ENCODE results near the gene DPT.
"Not testable (repeated sequence)": the region's sequence is repeated elsewhere in the genome, so short reads cannot be mapped to it uniquely, and the experiment has no call there.

Gene DPT

DNA sequence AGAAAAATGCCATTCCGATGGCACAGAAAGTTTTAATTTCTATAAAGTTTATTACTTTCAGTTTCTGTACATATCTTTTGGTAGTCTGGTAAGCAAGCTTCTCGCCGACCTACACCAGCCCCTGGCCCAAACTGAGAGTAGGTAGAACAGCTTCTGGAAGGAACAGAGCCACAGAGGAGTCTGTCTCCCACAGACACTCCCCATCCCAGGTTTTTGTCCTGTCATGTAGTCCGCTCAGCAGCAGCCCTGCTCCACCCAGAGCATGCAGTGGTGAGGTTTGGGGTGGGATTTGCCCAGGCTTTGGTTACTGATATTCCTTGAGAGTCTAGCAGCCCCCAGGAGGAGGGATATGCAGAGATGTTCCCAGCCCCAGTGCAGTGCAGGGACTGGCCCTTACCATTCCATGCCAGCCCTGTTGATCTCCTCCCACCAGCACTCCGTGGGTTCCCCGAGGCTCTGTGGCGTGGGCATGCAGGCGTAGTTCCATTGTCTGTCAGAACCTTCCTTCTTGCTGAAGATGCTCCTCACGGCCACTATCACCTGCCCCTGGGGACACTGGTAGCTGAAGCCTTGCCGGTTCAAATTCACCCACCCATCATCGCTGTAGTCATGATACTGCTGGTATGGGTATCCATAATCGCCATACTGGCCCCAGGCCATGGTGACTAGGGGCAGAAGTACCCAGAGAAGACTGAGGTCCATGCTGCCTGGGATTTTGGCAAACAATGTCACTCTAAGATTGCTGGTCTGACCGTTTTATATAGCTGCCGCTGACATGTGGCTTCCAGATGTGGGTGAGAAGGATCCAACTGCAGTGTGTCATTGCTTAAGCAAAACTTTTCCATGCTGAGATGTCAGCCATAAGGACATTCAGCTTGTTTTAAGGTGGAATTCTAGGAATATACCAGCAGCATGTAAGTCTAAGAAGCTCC, at the start of gene DPT:
TSS of gene DPT (minus strand) at position 734 of the 932 bp plus-strand sequence. CDS start at position 702, 32 bp downstream.
- DNase-seq, result no peak

DNA sequence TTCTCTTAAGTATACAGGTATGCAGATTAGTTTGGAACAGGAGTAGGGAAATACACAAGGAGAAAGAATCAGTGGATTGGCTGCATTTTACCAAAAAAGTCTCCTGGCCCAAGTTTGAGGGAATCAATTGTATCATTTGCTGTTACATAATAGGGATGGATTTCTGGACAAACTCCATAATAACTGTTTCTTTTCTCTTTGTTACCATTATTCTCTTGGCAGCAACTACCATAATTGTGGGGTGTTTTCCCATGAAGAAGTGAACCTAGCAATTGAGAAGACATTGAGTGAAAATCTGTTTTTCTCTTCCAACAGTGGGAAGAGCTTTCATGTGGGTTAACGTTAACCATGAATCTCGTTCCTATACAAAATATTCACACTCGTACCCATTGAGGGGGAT, 46.4 kb upstream of the DPT start:
- DNase-seq, result no peak

DNA sequence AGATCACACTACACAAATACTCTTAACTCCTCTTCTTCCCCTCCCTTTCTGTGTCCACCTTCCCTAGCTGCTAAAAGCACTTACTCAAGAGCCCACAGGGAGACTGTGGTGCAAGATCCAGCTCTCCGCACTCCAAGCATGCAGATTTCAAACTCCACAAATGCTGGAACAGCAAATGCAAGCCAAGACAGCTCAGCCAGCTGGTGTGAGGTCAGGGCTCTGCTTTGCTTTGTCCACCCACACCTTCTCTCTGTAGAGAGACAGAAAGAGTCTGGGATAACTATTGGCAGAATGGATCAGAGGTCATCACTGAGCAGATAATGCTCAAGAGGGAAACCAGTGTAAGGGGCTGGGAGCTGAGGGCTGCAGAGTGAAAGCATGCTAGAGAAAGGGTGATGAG, 45.2 kb upstream of the DPT start:
- no peak for DNase-seq

DNA sequence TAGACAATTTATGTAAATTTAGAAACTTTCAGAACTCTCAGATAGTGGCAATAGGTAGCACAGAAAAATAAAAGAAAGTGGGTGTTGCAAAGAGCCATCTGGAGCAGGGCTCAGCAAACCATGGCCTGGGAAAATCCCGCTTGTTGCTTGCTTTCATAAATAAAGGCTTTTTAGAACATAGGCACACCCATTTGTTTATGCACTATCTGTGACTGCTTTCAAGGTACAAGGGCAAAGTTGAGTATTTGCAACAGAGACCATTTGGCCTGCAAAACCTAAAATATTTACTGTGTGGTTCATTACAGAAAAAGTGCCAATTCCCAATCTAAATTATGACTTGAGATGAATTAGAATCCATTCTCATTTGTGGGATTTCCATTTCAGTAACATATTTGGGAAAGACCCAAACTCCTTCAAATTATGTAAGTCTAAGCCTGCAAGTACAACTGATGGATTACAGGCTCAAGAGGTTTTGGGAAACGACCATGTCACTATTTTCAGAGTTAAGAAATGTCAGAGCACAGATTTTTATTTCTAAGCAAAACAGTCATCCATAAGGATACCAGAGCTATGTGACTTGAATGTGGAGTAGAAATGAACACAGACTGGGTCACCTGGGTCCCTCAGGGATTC, 43.5 kb upstream of the DPT start:
- no peak for DNase-seq

DNA sequence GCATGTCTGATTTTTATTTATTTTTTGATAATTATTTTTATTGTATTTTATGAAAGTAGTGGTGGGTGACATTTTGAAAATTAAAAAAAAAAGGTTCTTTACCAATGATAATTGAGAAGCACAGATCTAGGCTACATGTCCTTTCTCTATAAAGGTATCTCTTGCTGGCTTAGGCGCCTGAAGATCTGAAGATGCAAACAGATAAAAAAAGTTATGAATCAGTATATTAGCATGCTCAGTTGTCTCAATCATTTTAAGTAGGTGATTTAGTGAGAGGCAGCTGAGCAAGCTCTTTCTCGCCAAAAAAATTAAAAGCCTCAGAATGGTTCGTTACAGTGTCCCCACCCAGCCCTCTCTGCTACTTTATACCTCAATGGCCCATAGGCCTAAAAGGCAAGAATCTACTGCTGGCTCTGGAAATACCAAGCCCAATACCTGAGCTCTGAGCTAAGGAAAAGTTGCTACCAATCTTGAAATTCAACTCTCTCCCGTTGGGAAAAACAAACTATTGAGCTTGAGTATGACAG, 42.2 kb upstream of the DPT start:
- DNase-seq, result no peak

DNA sequence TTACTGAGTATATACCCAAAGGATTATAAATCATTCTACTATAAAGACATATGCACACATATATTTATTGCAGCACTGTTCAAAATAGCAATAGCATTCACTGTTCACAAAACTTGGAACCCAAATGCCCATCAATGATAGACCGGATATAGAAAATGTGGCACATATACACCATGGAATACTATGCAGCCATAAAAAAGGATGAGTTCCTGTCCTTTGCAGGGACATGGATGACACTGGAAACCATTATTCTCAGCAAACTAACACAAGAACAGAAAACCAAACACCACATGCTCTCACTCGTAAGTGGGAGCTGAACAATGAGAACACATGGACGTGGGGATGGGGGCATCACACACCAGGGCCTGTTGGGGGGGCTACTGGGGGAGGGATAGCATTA, 40.9 kb upstream of the DPT start:
- DNase-seq, result not testable (repeated sequence)

DNA sequence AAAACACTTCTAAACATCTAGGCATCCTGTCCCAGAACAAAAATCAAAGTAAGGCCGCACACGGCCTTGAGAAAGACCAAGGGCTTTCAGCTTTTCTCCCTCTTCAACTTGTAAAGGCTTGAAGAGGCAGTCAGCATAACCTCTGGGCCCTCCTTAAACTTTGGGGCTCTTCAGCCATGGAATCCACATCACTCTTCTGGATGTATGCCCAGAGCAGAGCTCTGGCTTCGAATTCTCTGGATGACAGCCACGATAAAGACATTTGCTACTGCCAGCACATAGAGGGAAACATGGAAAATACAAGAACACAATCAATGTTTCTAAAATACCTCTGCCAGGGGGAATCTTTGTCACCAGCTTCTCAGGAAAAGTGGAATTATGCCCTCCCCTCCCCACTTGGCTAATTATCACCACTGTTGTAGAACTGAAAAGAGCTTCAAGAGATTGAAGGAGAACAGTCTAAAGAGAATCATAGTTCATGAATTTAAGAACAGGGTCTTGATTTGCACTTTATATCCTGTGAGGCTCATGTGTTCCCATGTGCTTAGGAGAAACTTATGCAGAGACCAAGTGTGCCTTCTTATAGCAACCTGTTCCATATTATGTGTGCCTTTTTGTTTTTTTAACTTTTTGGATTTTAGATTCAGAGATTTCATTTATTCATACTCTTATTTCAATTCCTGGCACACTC, 39.0 kb upstream of the DPT start:
- DNase-seq, result no peak

DNA sequence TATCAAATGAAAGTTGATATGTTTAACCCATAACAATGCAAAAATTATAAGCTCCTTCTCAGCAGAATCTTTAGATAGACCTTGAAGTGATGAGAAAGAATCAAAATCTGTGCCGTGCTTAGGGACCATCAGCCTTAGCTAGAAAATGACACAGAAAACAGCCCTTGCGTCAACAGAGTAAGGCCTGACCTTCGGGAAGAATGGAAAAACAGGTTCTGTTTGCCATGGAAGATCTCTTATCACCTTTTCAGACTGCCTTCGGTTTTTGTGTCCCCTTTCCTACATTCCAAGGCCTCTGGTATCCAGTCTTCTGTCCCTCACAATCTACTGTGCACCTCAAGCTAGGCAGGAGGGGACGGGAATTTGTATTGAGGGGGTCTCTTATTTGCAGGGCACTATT, 37.6 kb upstream of the DPT start:
- DNase-seq, result no peak

DNA sequence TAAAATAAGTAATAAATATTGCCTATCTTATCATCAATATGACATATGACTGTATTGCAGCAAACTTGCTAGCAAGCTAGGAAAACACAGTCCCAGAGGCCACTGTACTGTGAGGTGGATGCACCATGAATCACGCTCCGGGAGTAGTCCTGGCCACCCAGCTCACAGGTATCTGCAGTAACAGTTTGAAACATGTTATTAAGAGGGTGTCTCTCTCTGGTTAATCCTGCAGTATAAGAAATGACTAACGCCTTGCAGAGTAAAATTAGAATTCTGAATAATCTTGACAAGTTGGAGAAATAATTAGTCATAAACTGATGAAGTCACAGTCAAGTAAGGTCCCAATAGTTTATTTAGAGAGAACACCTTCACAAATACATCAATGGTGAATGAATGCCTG, 34.0 kb upstream of the DPT start:
- DNase-seq, result no peak

DNA sequence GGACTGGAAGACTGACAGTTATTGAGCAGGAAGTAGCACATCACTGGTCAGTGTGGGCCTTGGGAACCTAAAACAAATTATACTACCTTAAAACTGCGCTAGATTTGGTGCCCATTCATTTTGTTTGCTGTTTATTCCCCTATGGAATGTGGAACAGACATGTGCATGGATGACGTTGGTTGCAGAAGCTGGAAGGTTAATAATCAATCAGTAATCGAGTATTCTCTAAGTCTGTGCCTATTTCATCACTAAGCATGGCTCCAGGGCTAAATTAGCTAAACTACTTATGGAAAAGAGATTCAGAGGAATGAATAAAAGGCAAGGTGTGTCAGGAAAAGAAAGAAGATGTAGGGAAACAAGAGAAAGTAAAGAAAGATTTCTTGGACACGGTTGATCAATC, 33.5 kb upstream of the DPT start:
- no peak for DNase-seq

DNA sequence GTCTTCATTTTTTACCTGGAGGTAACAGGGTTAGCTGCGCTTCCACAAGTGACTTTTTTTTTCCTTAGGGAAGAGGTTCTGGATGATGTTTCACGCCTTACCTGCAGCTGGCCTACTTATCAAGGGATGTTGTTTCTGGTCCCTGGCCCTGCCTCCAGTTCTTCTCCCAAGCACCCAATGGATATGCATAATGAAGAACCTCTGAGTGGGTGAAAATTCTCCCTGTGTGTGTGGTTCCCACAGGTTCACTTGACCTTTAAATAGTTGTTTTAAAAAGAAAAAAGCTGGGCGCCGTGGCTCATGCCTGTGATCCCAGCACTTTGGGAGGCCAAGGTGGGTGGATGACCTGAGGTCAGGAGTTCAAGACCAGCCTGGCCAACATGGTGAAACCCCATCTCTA, 31.8 kb upstream of the DPT start:
- no peak for DNase-seq

DNA sequence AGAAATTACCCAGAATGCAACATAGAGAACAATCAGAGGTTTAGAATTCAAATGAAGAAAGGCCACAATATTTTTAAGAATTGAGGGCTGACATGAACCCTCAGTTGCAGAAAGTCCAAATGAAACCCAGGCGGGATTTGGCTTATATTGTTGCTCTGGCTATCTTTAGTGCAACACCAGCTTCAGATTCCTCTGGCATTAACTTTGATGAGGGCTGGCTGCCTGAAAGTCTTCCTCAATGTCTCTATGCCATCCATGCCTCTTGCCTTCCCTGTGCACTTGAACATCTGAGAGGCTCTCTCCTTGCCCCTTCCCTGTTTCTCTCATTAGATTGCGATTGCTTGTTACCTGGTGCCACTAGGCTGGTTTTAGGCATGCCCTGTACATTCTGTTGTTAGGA, 31.2 kb upstream of the DPT start:
- no peak for DNase-seq

DNA sequence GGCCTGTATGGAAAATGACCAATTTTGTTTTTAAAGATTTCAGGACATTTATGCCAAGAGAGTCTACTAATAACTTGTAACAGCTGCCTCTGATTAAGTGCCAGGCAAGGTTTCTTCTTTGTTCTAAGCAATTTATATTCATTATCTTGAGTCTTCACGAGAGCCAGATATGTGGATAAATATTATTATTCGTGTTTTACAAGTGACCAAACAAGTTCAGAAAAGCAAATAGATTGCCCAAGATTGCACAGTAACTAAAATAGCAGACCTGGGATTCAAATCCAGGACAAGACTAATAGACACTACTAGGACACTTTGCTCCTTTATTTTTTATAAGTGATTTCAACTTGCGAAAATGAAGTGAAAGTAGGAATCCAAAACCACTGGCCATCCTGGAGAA, 30.1 kb upstream of the DPT start:
- DNase-seq, result no peak

DNA sequence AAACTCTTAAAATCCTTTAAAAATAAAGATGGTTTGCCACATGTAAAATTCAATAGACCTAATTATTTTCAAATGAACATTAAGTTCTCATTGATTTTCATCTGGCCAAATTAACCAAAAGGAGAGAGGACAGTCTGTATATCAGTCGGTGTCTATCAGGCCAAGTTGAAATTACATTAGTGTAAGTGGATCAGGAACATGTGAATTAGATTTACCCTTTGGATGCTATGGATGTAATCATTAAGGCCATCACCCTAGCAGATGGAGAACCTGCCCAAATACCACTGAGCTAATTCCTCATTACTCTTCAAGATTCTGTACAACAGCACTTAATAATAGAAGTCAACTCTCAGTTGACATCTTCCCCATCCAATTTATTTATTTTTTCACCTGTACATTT, 29.5 kb upstream of the DPT start:
- no peak for DNase-seq

DNA sequence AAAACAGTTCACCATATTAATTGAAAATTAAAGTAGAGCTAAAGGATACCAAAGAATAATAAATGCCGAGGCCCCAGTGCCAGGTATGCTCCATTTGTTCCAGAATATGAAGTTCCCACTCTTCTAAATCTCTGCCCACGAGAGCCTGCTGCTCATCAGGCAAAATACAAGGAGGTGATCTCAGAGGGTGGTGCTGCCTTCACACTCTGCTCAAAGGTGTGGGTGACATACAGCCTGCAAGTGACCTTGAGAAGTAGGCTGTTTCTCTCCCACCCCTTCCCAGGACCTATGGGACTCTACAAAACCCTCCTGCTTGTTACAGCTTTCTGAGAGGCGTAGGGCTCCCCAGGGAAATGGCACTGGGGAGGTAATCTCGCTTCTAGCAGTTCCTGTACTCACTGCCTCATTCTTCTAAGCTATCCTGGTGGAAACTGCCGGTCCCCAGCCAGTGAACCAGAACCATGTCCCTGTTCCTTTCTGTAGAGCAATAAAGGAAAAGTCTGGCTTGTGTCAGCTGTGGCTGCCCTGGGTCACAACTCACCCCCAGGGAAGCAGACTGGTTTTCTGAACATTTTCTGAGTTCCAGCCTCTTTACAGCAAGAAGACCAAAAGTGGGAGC, 26.9 kb upstream of the DPT start:
- DNase-seq, result no peak

DNA sequence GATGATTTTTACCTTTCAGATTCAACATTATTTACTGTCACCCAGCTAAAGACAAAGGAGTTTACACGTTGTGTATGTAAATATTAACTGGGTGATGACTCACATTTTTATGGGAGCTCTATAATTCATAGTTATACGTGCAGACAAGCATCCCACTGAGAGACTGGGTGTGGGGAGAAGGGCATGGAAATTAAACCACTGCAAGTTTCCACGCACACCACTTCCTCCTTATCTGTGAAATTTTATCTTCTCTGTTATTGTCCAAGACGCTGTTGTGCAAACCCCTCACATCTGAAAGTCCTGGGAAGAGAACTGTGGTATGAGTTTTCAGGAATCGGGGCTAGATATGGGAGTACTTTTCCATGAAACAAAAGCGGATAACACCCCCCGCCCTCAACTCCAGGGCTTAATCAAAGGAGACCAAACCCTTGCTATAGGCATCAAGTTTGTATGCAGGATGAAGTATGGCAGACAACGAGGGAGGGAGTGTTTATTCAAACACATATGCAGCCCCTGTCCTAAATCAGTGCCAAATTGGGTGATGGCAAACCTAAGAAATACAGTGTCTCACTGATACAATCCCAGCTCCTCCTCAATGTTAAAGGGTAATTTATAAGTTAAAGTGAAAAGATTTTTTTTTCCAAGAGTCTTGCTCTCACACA, 23.3 kb upstream of the DPT start:
- DNase-seq, result no peak

DNA sequence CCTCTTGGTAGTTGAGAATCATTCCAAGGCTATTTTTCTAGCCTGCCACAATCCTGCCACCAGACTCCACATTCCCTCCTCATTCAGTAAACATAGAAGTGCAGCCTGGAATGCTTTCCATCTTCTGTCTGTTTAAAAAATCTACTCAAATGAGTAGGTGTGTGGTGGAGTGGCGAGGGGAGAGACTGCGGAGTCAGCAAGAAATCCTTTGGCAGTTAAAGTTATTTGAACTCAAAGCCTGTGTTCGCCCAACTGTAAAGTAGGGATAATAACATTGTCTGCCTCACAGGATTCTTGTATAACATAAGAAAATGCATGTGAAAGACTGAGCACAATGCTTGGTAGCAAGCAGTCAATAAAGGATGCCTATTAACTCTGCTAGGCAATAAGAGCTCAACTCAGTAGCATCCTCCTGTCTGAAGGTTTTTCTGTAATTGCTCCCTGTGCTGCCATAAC, 22.2 kb upstream of the DPT start:
- DNase-seq, result no peak

DNA sequence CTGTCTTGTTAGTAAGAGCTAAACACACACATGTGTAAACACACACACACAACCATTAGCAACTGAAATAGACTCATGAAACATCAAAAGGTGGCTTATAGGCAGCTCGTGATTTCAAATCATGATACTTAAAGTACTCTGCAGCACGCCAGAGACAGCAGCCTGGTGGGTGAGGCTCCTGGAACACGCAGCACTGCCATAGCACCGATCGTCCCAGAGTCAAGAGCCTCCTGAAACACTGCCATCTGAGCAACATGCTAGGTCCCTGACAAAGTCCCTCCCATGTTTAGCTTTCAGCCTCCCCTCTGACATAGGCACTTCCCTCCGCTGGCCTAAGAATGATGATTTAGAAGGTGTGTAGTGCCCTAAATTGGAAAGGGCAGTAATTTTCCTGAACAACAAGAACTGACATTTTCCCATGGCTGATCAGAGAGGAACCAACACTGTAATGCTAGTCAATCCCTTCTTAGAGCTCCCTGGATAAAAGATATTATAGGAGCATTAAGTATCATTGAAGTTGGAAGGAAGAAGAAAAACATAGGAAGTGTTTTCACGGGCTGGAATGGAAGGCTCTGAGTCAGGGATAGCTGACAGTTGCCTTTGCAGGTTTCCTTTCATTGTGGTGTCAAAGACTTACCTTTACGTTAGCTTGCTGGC, 14.1 kb upstream of the DPT start:
- DNase-seq, result no peak

DNA sequence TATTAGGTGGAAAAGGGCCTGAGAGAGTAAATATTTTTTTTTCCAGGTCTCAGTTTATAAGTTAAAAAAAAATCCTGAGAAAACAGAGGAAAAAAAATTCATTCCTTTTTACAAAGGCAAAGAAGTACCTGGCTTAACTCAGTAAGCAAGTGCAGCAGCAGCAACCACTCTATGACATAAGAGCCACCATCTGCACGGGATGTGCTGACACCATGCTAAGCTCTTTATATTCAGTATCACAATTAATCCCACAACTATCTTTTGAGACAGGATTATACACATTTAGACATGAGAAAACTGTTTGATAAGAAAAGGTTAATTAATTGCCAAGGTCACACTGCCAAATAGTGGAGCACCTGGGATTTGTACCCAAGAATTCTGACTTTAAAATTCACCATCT, 13.4 kb upstream of the DPT start:
- DNase-seq, result no peak

DNA sequence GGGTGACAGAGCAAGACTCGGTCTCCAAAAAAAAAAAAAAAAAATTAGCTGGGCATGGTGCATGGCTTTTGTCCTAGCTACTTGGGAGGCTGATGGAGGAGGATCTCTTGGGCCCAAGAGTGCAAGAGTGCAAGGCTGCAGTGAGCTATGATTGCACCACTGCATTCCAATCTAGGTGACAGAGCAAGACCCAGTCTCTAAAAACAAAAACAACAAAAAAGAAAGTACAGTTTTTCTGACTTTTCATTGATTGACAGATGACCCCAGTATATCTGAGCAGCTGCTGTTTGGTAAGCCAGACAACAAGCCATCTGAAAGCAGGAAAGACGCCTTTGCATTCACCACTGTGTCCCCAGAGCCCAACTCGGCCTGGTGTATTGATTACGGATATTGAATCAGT, 10.9 kb upstream of the DPT start:
- no peak for DNase-seq

DNA sequence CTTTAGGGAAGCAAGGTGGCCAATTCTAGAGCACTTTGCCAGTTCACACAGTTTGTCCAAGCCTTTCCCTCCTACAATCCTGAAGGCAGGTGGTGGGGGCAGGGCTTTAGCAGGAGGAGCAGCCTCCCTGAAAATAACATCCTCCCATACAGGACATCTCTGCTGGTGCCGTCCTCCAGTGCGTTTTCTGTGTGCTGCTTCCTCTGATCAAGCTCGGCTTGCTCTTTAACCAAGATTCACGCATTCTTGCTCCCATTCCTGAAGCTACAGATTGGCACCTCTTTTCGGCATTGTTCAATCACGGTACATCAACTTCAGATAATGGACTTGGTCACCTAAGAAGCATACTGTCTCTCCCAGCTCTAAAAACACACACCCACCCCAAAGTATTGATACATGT, 7.5 kb upstream of the DPT start:
- no peak for DNase-seq

DNA sequence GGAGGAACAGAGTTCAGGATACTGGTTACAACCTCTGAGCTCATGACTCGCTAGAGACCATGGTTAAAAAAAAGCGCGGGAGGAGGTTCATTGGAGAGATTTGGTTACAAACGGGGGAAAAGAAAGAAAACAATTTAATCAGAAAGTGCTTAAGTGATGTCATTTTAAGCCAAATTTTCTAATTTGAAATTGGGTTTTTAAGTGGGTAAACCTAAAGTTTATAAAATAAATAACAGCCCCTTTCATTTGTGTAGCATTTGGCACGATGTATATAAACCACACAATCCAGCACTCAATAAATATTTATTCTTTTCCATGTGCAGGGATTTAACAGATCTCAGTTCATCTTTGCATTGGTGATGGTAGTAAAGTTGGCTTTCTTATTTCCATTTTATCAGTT, 7.0 kb upstream of the DPT start:
- DNase-seq, result no peak

Measured in activated CD4-positive, alpha-beta T cell treated with anti-CD3 and anti-CD28 coated beads, Interleukin-2, Interleukin-6, amounts not matched to agents 100 ng/mL and 50 ng/mL, durations not matched to agents 16 hours and 8 hours (primary cell).